Measurements from ENCODE around the gene PTPRH. TPM values are rescaled to one million over a fixed set of nuclear protein-coding genes. Genes with fewer than 3 reads are reported as not detected.
A peak's percentile ranks its signal among the peaks of the same experiment; 100 is the strongest.

The PTPRH gene
- total RNA-seq, 1 donor from 2014 or later = 1.2 TPM

DNA sequence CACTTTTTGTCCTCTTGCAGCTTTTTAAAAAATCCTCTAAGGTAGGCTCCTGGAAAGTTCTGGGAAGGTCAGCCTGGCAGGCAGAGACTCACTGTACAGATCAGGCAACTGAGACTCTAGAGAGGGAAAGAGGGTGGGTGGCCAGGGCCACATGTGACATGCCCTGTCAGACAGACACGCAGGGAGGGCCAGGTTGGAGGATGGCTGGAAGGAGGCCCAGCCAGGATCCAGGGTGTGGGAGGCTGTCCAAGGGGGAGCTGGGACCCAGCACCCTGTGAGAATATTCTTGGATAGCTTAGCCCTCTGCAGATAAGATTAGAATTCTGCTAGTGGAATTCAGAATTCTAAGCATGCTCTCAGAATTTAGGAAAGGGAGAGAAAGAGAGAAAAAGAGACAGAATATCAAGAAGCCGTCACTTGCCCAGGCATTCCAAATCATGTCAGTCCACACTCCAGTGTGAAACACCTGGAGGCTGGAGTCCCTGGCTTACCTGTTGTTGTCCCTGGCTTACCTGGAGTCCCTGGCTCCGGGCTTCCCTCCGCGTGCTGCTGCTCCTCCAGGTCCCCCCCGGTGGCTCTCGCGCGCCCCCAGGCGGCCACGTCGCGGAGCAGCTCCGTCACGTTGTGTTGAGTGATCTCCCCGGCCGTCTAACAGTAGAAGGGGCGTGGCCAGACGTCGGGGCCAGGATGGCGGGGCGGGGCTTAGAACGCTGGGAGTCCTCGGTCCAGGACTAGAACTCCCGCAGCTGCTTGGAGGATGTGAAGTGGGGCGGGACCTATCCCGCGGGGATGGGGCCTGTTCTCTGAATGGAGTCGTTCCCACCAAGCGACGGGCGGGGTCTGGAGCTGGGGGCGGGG lies 48.9 kb downstream of the PTPRH start:
- DNase-seq (ENCODE audit: low read depth, low spot score) = peak; percentile 87
- Mint-ChIP-seq H3K4me3 (no peak overlapping the region), H3K27me3 (ENCODE audit: low read depth) (peaks cover 46% of the 10 kb centered on the region), H3K27ac (ENCODE audit: unreplicated experiment) (no peak overlapping the region), H3K9me3 (no peaks in the 10 kb centered on the region), H3K4me1 (peaks cover 6% of the 10 kb centered on the region), H3K36me3 (ENCODE audit: low read depth) (no peaks in the 10 kb centered on the region)
- TF ChIP-seq, protein P1, sequence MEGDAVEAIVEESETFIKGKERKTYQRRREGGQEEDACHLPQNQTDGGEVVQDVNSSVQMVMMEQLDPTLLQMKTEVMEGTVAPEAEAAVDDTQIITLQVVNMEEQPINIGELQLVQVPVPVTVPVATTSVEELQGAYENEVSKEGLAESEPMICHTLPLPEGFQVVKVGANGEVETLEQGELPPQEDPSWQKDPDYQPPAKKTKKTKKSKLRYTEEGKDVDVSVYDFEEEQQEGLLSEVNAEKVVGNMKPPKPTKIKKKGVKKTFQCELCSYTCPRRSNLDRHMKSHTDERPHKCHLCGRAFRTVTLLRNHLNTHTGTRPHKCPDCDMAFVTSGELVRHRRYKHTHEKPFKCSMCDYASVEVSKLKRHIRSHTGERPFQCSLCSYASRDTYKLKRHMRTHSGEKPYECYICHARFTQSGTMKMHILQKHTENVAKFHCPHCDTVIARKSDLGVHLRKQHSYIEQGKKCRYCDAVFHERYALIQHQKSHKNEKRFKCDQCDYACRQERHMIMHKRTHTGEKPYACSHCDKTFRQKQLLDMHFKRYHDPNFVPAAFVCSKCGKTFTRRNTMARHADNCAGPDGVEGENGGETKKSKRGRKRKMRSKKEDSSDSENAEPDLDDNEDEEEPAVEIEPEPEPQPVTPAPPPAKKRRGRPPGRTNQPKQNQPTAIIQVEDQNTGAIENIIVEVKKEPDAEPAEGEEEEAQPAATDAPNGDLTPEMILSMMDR (conservative IDR thresholded peaks at IDR 0.05) = peak; percentile 92

DNA sequence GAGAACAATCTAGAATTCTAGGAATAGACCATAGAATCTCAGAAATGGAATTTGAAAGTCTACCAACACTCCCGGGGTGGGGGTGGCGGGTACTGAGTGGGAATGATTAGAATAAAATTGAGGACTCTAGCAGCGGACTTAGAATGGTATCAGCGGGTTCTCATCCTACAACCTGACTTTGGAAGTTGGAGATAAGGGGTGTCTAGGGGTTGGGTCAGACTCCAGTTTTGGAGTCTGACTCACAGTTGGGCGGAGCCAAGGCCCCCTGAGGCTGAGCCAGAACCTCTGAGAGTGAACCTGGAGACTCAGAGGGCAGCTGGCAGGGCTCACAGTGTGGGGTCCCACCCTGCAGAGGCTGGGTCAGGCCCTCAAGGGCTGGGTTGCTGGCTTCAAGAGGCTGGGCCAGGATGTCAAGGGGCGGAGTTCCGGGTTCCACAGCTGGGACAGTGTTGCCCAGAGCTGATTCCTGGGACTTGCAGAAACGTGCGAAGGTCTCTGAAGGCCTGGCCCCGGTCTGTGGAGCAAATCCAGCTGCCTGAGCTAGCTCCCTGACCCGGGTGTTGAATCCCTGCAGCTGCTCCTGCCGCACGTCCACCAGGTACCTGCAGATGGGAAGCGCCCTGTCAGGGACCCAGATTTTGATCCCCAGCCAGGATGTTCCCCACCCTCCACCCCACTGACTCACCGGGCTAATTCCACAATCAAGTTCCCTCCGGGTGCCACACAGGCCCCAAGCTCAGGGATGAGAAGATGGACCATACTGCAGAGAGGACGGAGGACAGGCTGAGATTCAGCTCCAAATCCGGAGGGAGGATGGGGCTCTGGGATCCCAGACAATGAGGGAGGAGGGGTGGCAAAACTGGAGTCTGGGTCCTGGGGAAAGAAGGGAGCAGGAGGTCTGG lies 50.2 kb downstream of the PTPRH start:
- H3K36me3 Mint-ChIP-seq (ENCODE audit: low read depth) = no peaks in the 10 kb centered on the region
- H3K27ac Mint-ChIP-seq (ENCODE audit: unreplicated experiment) = no peak overlapping the region
- TF ChIP-seq, protein P1 (conservative IDR thresholded peaks at IDR 0.05) = no peak
- H3K4me1 Mint-ChIP-seq = peaks cover 6% of the 10 kb centered on the region
- H3K9me3 Mint-ChIP-seq = no peaks in the 10 kb centered on the region
- no peak for DNase-seq (ENCODE audit: low read depth, low spot score)
- H3K27me3 Mint-ChIP-seq (ENCODE audit: low read depth) = peaks cover 52% of the 10 kb centered on the region
- no peak overlapping the region for H3K4me3 Mint-ChIP-seq

DNA sequence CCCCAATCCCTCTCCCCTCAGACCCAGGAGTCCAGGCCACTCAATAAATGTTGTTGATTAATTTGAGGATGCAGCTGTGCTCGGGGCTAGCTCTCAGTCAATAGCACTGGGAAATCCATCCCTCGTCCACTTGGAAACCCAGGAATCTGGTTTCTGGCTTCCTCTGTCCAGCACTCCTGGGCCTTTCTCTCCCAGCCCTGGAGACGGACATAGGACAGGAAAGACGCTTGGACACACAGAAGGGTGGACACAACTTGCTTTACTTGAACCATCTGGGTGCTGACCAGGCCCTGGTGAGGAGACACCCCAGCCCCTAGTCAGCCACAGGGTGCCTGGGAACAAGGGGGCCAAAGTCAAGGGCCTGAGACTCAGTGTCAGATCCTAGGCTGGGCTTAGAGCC lies 50.9 kb downstream of the PTPRH start:
- Mint-ChIP-seq H3K27me3 (ENCODE audit: low read depth) (peaks cover 52% of the 10 kb centered on the region), H3K36me3 (ENCODE audit: low read depth) (no peaks in the 10 kb centered on the region), H3K4me3 (no peak overlapping the region), H3K27ac (ENCODE audit: unreplicated experiment) (no peak overlapping the region), H3K4me1 (peaks cover 6% of the 10 kb centered on the region), H3K9me3 (no peaks in the 10 kb centered on the region)
- DNase-seq (ENCODE audit: low read depth, low spot score) = no peak
- TF ChIP-seq, protein P1 (conservative IDR thresholded peaks at IDR 0.05) = no peak

DNA sequence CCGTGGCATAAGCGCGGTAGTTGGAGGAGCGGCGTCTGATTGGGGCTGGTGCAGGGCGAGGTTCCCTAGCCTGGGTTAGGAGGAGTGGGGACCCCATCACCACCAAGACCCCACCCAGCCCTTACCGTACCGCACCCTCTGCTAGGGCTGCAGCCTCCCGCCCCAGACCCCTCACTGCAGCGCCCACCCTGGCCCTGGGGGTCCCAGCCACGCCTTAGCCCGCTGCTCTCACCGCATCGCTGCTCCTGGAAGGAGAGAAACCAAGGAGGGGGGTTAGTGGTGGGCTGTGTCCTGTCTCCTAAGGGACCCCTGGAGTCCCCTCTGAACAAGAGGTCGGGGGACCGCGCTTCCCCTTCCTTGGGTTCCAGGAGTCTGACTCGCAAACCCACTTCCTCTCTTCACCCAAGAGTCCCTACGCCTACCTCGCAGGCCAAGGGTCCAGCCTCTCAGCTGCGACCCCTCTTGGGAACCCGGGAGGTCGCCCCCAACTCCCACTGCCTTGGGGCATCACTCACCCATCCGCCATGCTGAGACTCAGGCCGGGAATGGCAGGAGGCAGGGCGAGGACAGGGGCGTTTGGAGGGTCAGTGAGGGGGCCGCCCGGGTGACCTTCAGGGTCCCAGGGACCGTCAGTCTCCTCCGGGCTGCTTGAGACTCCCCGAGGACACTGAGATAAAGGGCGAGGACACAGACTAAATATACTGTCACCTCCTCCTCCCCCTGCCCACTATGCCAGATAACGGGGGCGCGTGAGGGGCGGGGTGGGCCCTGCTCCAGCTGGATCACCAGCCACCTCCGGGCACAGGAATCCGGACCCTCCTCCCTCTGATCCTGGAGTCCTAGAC lies 52.0 kb downstream of the PTPRH start, which contains the start of gene TNNI3:
Gene TNNI3 (minus strand): TSS at position 669 of the 845 bp plus-strand sequence. CDS start 143 bp downstream, at position 526.
- peaks cover under 1% of the 10 kb centered on the region for H3K9me3 Mint-ChIP-seq
- DNase-seq (ENCODE audit: low read depth, low spot score) = no peak
- no peaks in the 10 kb centered on the region for H3K36me3 Mint-ChIP-seq (ENCODE audit: low read depth)
- H3K4me3 Mint-ChIP-seq = peak within 1 kb of the TSS; percentile 90
- H3K4me1 Mint-ChIP-seq = peaks cover 6% of the 10 kb centered on the region
- TF ChIP-seq, protein P1 (conservative IDR thresholded peaks at IDR 0.05) = no peak
- H3K27ac Mint-ChIP-seq (ENCODE audit: unreplicated experiment) = no peak within 1 kb of the TSS
- H3K27me3 Mint-ChIP-seq (ENCODE audit: low read depth) = peaks cover 54% of the 10 kb centered on the region
